ENCODE results near the gene SUPT20HL2.

DNA sequence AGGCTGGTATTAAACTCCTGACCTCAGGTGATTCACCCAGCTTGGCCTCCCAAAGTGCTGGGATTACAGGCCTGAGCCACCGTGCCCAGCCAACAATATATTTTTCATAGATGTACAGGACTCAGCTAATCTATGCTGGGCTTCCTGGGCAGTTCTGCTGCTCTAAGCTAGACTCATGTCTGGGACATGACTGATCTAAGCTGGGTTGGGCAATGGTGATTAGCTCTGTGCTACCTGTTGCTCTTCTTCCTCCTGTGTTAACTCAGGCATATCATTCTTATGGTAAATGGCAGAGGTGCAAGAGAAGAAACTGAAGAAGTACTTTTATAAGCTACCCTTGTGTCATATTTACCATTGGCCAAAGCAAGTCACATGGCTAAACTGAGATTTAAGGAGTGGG is 11.4 kb upstream of the SUPT20HL2 start:
- TF ChIP-seq, protein P1, sequence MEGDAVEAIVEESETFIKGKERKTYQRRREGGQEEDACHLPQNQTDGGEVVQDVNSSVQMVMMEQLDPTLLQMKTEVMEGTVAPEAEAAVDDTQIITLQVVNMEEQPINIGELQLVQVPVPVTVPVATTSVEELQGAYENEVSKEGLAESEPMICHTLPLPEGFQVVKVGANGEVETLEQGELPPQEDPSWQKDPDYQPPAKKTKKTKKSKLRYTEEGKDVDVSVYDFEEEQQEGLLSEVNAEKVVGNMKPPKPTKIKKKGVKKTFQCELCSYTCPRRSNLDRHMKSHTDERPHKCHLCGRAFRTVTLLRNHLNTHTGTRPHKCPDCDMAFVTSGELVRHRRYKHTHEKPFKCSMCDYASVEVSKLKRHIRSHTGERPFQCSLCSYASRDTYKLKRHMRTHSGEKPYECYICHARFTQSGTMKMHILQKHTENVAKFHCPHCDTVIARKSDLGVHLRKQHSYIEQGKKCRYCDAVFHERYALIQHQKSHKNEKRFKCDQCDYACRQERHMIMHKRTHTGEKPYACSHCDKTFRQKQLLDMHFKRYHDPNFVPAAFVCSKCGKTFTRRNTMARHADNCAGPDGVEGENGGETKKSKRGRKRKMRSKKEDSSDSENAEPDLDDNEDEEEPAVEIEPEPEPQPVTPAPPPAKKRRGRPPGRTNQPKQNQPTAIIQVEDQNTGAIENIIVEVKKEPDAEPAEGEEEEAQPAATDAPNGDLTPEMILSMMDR (IDR thresholded peaks at IDR 0.05): no peak
- no peak for TF ChIP-seq POLR2A (IDR thresholded peaks at IDR 0.05)
